Skin of body (tissue), 1 donor: ENCODE data around the gene CDC25C. TPM values are rescaled to one million over a fixed set of nuclear protein-coding genes. Genes with fewer than 3 reads are reported as not detected.

ENCODE experiments used
- total RNA-seq: library from RNA; depleted of rRNA; stranded (reverse); fragments of >200 nt; gene quantifications from one replicate; pipeline ENCODE4 v1.2.3, GENCODE V29; 2014

The CDC25C gene
- total RNA-seq, 1 donor from 2014 or later, result 3.5 TPM

Other genes starting within 250 kb of the CDC25C start
- not detected for gene WNT8A, start 247.8 kb downstream of the CDC25C start, total RNA-seq
- gene NME5, start 192.4 kb downstream of the CDC25C start, total RNA-seq, result 1.3 TPM
- 34.7 TPM for gene BRD8, start 153.2 kb downstream of the CDC25C start, total RNA-seq
- gene KIF20A, start 152.7 kb downstream of the CDC25C start, total RNA-seq, result 16.3 TPM
- 37.0 TPM for gene CDC23, start 118.5 kb downstream of the CDC25C start, total RNA-seq
- gene GFRA3, start 57.2 kb downstream of the CDC25C start, total RNA-seq, result 4.3 TPM
- 21.3 TPM for gene FAM53C, start 6.5 kb upstream of the CDC25C start, total RNA-seq
- 60.4 TPM for gene KDM3B, start 20.9 kb upstream of the CDC25C start, total RNA-seq
- 1.7 TPM for gene REEP2, start 107.3 kb upstream of the CDC25C start, total RNA-seq
- gene EGR1, start 133.7 kb upstream of the CDC25C start, total RNA-seq, result 47.6 TPM
- gene ETF1, start 211.4 kb upstream of the CDC25C start, total RNA-seq, result 74.8 TPM
- 143 TPM for gene HSPA9, start 243.6 kb upstream of the CDC25C start, total RNA-seq